GM06990 (cell line): Measurements from ENCODE around the gene NFATC3.

Experiments used
- DNase-seq: peaks from one replicate; pipeline ENCODE4 v3.0.0-alpha.2; 2011; ENCODE audit not compliant: insufficient read length; ENCODE audit errors: extremely low read depth
- H3K27me3 ChIP-seq: replicated peaks from 2 replicates; pipeline ENCODE4 v1.6.0; 2011; ENCODE audit warnings: low read length; ENCODE audit not compliant: control insufficient read depth, insufficient read depth
- H3K36me3 ChIP-seq: 2 replicates; pipeline ENCODE4 v1.5.1; 2011; ENCODE audit warnings: low read length; ENCODE audit not compliant: control insufficient read depth, insufficient read depth
- H3K4me3 ChIP-seq: replicated peaks from 2 replicates; pipeline ENCODE4 v1.5.1; 2011; ENCODE audit warnings: low read depth, mild to moderate bottlenecking, control low read depth, low read length
- TF ChIP-seq, protein P1 (sequence below): IDR thresholded peaks from 2 replicates; pipeline ENCODE4 v1.5.1; 2011; ENCODE audit warnings: low read length, control low read depth, mild to moderate bottlenecking, inconsistent platforms; ENCODE audit not compliant: insufficient read depth, poor library complexity, severe bottlenecking

NFATC3 gene

DNA sequence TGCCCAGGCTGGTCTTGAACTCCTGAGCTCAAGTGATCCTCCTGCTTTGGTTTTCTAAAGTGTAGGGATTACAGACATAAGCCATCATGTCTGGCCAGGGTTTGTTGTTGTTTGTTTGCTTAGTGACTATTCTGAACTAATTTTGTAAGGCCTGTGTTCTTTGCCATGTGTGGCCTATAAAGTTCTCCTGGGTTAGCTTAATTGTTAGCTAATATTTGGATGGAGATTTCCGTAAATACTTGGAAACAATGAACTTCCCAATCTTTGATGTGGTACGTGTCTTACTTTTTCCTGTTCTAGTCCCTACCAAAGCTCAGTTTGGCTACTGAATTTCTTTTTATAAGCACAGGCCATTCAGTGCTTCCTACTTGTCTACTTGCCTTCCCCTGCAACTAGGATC is 37.2 kb upstream of the NFATC3 start:
- no peak overlapping the region for H3K4me3 ChIP-seq
- TF ChIP-seq, protein P1, sequence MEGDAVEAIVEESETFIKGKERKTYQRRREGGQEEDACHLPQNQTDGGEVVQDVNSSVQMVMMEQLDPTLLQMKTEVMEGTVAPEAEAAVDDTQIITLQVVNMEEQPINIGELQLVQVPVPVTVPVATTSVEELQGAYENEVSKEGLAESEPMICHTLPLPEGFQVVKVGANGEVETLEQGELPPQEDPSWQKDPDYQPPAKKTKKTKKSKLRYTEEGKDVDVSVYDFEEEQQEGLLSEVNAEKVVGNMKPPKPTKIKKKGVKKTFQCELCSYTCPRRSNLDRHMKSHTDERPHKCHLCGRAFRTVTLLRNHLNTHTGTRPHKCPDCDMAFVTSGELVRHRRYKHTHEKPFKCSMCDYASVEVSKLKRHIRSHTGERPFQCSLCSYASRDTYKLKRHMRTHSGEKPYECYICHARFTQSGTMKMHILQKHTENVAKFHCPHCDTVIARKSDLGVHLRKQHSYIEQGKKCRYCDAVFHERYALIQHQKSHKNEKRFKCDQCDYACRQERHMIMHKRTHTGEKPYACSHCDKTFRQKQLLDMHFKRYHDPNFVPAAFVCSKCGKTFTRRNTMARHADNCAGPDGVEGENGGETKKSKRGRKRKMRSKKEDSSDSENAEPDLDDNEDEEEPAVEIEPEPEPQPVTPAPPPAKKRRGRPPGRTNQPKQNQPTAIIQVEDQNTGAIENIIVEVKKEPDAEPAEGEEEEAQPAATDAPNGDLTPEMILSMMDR, result no peak
- DNase-seq, result no peak
- no peaks in the 10 kb centered on the region for H3K27me3 ChIP-seq
- H3K36me3 ChIP-seq, result peaks cover 15% of the 10 kb centered on the region

DNA sequence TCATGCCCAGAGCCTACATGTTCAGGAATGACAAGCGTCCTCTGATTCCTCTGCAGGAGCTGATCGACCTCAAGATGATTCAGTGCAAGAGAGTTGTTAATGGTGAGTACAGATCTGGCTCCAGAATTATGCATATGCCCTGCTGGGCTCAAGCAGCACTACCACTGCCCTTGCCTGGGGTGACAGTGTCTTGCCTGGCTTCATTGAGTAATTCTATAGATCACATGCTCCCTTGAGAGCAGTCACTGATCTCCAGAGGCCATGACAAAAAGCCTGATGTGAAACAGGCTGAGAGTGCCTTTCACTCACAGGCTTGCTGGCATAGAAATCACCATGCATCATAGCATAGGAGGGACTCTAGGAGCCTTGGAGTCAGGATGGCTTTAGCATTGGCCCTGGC is 35.7 kb upstream of the NFATC3 start:
- DNase-seq, result no peak
- TF ChIP-seq, protein P1, result no peak

DNA sequence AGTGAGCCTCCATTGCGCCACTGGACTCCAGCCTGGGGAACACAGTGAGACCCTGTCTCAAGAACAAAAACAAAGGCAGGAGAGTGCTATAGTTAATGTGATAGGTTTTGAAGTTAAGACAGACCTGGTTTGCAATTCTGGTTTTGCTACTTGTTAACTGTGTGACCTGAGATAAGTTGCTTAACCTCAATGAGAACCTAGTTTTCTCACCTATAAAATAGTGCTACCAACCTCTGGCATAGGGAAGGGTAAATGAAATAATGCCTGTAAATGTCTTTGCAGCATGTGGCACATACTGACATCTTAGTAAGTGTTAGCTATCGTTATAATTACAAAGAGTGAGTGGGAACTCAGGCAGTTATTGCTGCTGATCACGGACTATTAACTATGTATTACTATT is 29.8 kb upstream of the NFATC3 start:
- H3K27me3 ChIP-seq, result no peaks in the 10 kb centered on the region
- DNase-seq, result no peak
- H3K36me3 ChIP-seq, result peaks cover 14% of the 10 kb centered on the region
- TF ChIP-seq, protein P1, result no peak
- no peak overlapping the region for H3K4me3 ChIP-seq

More for the DNA sequence above, 35.7 kb upstream of the NFATC3 start:
- no peaks in the 10 kb centered on the region for H3K27me3 ChIP-seq
- no peak overlapping the region for H3K4me3 ChIP-seq
- H3K36me3 ChIP-seq, result peaks cover 20% of the 10 kb centered on the region

DNA sequence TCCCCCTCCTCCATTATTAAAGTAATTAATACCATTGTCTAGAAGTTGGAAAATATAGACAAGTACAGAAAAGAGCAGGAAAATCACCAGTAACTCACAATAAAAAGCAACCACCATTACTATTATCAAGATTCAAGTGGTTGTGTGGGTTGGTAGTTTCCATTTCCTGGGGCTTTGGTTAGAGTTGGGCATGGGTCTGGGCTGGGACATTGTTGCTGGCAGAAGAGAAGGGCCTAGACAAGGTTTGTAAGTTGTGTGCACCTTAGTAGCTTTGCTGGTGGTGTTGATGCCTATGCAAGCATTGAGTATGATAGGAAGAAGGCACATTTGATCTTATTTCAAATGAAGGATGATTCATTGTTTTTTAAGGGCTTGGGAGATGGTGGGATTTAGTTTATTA is 25.4 kb upstream of the NFATC3 start:
- Histone ChIP-seq H3K27me3 (no peaks in the 10 kb centered on the region), H3K36me3 (peaks cover 17% of the 10 kb centered on the region), H3K4me3 (no peak overlapping the region)
- TF ChIP-seq, protein P1, result no peak
- no peak for DNase-seq

DNA sequence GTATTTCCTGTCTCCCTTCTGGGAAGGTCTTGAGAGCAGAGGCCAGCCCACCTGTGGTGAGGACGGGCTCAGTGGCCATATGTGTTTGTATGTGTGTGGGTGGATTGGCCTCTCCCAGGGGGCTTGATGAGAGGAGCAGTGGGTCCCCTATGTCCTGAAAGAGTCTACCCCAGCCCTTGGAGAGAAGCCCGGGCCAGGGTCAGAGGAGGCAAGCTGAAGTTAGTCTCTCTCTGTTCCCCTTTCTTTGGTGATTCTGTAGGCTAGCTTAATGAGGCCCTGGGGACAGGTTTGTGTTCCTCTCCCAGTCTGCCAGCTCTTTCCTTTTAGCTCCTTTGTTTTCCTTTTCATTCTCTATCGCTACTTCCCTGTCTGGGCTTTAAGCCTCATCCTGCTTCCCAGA is 23.8 kb upstream of the NFATC3 start:
- DNase-seq, result no peak
- TF ChIP-seq, protein P1, result no peak
- Histone ChIP-seq H3K27me3 (no peaks in the 10 kb centered on the region), H3K36me3 (peaks cover 15% of the 10 kb centered on the region), H3K4me3 (no peak overlapping the region)

DNA sequence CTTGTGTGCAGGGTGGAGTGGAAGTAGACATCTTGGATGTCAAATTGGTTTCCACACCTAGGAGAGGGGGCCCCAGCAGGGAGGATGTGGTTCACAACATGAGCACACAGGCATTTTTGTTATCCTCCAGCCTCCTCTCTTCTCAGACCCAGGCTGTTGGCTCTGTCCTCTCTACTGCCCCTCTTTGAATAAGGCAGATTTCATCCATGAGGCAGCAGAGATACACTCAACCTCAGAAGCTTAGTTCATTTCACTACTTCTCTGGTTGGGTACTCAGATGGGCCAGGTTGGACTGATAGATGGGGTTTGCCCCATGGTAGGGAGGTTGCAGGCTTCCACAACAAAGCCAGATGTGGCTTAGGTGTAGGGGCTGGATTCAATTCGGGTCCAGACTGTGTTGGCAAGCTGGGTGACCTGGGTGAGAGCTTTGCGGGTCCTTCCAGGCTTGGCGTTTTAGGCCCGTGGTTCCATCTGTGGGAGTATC is 22.2 kb upstream of the NFATC3 start:
- Histone ChIP-seq H3K27me3 (no peaks in the 10 kb centered on the region), H3K36me3 (peaks cover 18% of the 10 kb centered on the region), H3K4me3 (no peak overlapping the region)
- TF ChIP-seq, protein P1, result no peak
- DNase-seq, result no peak
